Fibroblast of skin of left biceps (primary cell): ENCODE results near the gene CENPC.
"Not testable (repeated sequence)": the region's sequence is repeated elsewhere in the genome, so short reads cannot be mapped to it uniquely, and the experiment has no call there.

Source experiments
- DNase-seq, 2 experiments: peaks; one replicate each; pipeline ENCODE4 v3.0.0-alpha.2; 2013; ENCODE audit warnings: low read depth in 2 of 2

Gene CENPC

GRCh38 chr4:67475155-67475554 is 70.1 kb downstream of the CENPC start:
- no peak for DNase-seq

- no peak for DNase-seq
Measured at GRCh38 chr4:67470871-67471270, 74.4 kb downstream of the CENPC start.

GRCh38 chr4:67468830-67469229 is 76.5 kb downstream of the CENPC start:
- no peak for DNase-seq

GRCh38 chr4:67466751-67467150 is 78.6 kb downstream of the CENPC start:
- DNase-seq: no peak

- no peak for DNase-seq
Measured at GRCh38 chr4:67465763-67466052, 79.6 kb downstream of the CENPC start.

- no peak for DNase-seq
Measured at GRCh38 chr4:67465032-67465762, 80.1 kb downstream of the CENPC start.

GRCh38 chr4:67460574-67460973 is 84.7 kb downstream of the CENPC start:
- DNase-seq: no peak

- no peak for DNase-seq
Measured at GRCh38 chr4:67459164-67459563, 86.1 kb downstream of the CENPC start.

GRCh38 chr4:67456577-67457196 is 88.6 kb downstream of the CENPC start:
- no peak for DNase-seq

- not testable (repeated sequence) for DNase-seq
Measured at GRCh38 chr4:67452846-67453205, 92.5 kb downstream of the CENPC start.

GRCh38 chr4:67452100-67452845 is 93.0 kb downstream of the CENPC start:
- no peak for DNase-seq

GRCh38 chr4:67451464-67451863 is 93.8 kb downstream of the CENPC start:
- no peak for DNase-seq

GRCh38 chr4:67448621-67449020 is 96.7 kb downstream of the CENPC start:
- DNase-seq: no peak

- no peak for DNase-seq
Measured at GRCh38 chr4:67447873-67448272, 97.4 kb downstream of the CENPC start.

- DNase-seq: no peak
Measured at GRCh38 chr4:67446811-67447210, 98.5 kb downstream of the CENPC start.

- not testable (repeated sequence) for DNase-seq
Measured at GRCh38 chr4:67445881-67446280, 99.4 kb downstream of the CENPC start.

- DNase-seq: no peak
Measured at GRCh38 chr4:67438975-67439374, 106.3 kb downstream of the CENPC start.

- DNase-seq: peak; percentile 28 to 40
Measured at GRCh38 chr4:67437974-67438713, 107.2 kb downstream of the CENPC start.

- no peak for DNase-seq
Measured at GRCh38 chr4:67436742-67437141, 108.6 kb downstream of the CENPC start.

GRCh38 chr4:67430989-67431388 is 114.3 kb downstream of the CENPC start:
- no peak for DNase-seq

- DNase-seq: no peak
Measured at GRCh38 chr4:67428819-67429218, 116.5 kb downstream of the CENPC start.
